Measurements from ENCODE around the gene SORCS2. TPM values are rescaled to one million over a fixed set of nuclear protein-coding genes. Genes with fewer than 3 reads are reported as not detected.

SORCS2 gene
- total RNA-seq, 1 experiment from 2014 or later, result not detected

DNA sequence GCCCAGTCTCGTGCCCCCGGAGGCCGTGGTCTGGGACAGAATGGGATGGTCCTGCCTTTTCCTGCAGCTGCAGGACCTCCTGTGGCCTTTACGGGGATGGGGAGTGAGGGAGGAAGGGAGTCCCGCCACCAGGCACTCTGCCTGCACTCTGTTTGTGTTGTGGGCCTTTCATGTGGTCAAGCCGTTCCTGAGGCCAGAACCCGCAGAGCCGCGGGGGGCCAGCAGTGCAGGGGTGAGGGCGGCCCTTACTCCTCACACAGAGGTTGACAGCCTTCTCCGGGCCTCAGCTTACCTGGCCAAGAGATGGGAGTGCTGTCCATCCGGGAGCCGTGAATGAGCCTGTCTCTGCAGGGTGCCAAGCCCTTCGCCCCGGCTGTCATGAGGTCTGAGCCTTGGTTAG lies 516.6 kb downstream of the SORCS2 start:
- CTCF ChIA-PET, result no interaction called here
- TF ChIP-seq, protein P1, sequence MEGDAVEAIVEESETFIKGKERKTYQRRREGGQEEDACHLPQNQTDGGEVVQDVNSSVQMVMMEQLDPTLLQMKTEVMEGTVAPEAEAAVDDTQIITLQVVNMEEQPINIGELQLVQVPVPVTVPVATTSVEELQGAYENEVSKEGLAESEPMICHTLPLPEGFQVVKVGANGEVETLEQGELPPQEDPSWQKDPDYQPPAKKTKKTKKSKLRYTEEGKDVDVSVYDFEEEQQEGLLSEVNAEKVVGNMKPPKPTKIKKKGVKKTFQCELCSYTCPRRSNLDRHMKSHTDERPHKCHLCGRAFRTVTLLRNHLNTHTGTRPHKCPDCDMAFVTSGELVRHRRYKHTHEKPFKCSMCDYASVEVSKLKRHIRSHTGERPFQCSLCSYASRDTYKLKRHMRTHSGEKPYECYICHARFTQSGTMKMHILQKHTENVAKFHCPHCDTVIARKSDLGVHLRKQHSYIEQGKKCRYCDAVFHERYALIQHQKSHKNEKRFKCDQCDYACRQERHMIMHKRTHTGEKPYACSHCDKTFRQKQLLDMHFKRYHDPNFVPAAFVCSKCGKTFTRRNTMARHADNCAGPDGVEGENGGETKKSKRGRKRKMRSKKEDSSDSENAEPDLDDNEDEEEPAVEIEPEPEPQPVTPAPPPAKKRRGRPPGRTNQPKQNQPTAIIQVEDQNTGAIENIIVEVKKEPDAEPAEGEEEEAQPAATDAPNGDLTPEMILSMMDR (IDR thresholded peaks at IDR 0.05; ENCODE audit: unreplicated experiment), result no peak

DNA sequence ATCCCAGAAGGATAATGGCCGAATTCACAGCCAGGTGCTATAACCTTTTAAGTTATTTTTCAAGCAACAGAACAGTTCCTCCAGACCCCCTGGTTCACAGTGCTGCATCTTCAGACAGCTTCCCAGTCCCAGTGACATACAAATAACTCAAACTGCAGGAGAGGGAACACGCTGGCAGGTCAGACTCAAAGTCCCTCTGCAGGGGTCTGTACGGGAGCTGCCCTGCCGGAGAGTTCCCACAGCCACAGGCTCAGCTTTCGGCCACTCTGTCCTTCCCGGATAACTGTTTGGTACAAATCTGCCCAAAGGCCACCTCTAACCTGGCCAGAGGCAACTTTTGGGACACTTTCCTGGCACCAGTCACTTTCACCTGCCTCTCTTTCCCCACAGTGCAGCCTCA lies 517.1 kb downstream of the SORCS2 start:
- no TSS peak for BruUV-seq (replicated peaks)
- ChIA-PET CTCF (no interaction called here), POLR2A (interaction anchor here (0.8 kb wide), 1 partner anchor 497 kb away, joined by 3 read pairs; no protein-coding TSS in a partner anchor)
- Mint-ChIP-seq H3K27me3 (ENCODE audit: insufficient read depth, unreplicated experiment) (no peaks in the 10 kb centered on the region), H3K36me3 (ENCODE audit: insufficient read depth, unreplicated experiment) (no peaks in the 10 kb centered on the region), H3K9me3 (ENCODE audit: unreplicated experiment) (no peaks in the 10 kb centered on the region), H3K27ac (ENCODE audit: low read depth, unreplicated experiment) (no peak overlapping the region), H3K4me1 (ENCODE audit: insufficient read depth, unreplicated experiment) (no peaks in the 10 kb centered on the region), H3K4me3 (ENCODE audit: unreplicated experiment) (no peak overlapping the region)
- TF ChIP-seq, protein P1 (IDR thresholded peaks at IDR 0.05; ENCODE audit: unreplicated experiment), result no peak
- DNase-seq (ENCODE audit: unreplicated experiment), result no peak
- intact Hi-C loops (cut with micrococcal nuclease), result no loop called here

More for the DNA sequence above, 516.6 kb downstream of the SORCS2 start:
- H3K27ac Mint-ChIP-seq (ENCODE audit: low read depth, unreplicated experiment), result no peak overlapping the region
- no TSS peak for BruUV-seq (replicated peaks)
- H3K36me3 Mint-ChIP-seq (ENCODE audit: insufficient read depth, unreplicated experiment), result no peaks in the 10 kb centered on the region
- no peak for DNase-seq (ENCODE audit: unreplicated experiment)
- no peaks in the 10 kb centered on the region for H3K4me1 Mint-ChIP-seq (ENCODE audit: insufficient read depth, unreplicated experiment)
- H3K9me3 Mint-ChIP-seq (ENCODE audit: unreplicated experiment), result no peaks in the 10 kb centered on the region
- H3K27me3 Mint-ChIP-seq (ENCODE audit: insufficient read depth, unreplicated experiment), result no peaks in the 10 kb centered on the region
- intact Hi-C loops (cut with micrococcal nuclease), result no loop called here
- POLR2A ChIA-PET, result interaction anchor here (0.8 kb wide), 1 partner anchor 498 kb away, joined by 3 read pairs; no protein-coding TSS in a partner anchor
- no peak overlapping the region for H3K4me3 Mint-ChIP-seq (ENCODE audit: unreplicated experiment)

DNA sequence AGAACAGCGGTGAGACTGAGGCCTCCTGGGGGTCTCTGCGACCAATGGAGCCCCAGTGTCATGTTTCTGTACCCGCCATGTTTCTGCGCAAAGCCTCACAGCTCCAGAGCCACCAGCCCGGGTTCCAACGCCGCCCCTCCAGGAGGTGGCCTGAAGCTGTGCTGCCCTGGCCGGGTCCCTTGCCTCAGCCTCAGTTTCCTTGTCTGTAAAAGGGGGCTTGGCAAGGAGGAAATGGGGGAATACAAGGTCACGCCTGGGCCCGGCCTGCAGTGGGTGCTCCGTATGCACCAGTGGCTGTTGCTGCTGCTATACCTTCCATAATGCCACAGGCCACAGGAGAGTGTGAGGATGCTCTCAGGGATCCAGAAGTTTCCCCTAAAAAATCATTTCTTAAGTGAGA lies 517.8 kb downstream of the SORCS2 start:
- no peaks in the 10 kb centered on the region for H3K27me3 Mint-ChIP-seq (ENCODE audit: insufficient read depth, unreplicated experiment)
- no peaks in the 10 kb centered on the region for H3K9me3 Mint-ChIP-seq (ENCODE audit: unreplicated experiment)
- no peaks in the 10 kb centered on the region for H3K4me1 Mint-ChIP-seq (ENCODE audit: insufficient read depth, unreplicated experiment)
- no TSS peak for BruUV-seq (replicated peaks)
- no peak overlapping the region for H3K27ac Mint-ChIP-seq (ENCODE audit: low read depth, unreplicated experiment)
- ChIA-PET CTCF (interaction anchor here (2.0 kb wide), 1 partner anchor 10 kb away, joined by 4 read pairs; no protein-coding TSS in a partner anchor), POLR2A (no interaction called here)
- TF ChIP-seq, protein P1 (IDR thresholded peaks at IDR 0.05; ENCODE audit: unreplicated experiment), result no peak
- H3K4me3 Mint-ChIP-seq (ENCODE audit: unreplicated experiment), result no peak overlapping the region
- no peak for DNase-seq (ENCODE audit: unreplicated experiment)
- no peaks in the 10 kb centered on the region for H3K36me3 Mint-ChIP-seq (ENCODE audit: insufficient read depth, unreplicated experiment)
- intact Hi-C loops (cut with micrococcal nuclease), result loop anchor here (10.0 kb wide), 1 partner anchor 385 kb away; no protein-coding TSS in a partner anchor

DNA sequence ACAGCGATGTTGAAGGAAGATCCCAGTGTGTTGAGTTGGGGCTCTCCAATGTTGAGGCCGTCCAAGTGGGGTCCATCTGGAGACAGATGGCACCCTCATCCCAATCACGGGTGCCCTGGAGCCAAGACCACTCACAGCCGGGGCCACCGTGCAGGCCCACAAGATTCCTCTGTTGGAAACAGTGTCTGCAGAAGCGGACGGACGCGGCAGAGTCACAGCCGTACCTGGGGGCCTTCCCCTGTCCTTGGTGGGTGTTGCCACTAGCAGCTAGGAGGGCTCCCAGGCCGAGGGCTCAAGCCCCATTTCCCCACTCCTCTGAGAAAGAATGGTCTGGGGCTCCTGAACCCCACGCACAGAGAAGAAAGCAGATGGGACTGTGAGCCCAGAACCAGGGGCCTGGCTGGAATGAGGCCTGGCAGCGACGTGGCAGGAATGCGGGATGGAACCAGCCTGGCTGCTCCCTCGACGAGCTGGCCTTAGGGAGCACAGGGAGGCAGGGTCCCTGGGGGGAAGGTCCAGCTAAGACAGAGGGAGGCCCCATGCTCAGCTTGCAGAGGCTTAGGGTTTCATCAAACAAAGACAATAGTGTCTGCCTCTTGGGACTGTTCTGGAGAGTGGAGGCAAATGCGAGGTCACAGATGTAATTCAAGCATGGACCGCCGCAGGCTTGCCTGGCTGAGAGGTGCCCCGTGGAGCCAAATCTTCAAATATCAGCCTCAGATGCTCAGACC lies 518.4 kb downstream of the SORCS2 start:
- ChIA-PET POLR2A (no interaction called here), CTCF (interaction anchor here (2.0 kb wide), 1 partner anchor 9 kb away, joined by 4 read pairs; no protein-coding TSS in a partner anchor)
- H3K4me1 Mint-ChIP-seq (ENCODE audit: insufficient read depth, unreplicated experiment), result no peaks in the 10 kb centered on the region
- no peaks in the 10 kb centered on the region for H3K9me3 Mint-ChIP-seq (ENCODE audit: unreplicated experiment)
- intact Hi-C loops (cut with micrococcal nuclease), result loop anchor here (10.0 kb wide), 1 partner anchor 386 kb away; no protein-coding TSS in a partner anchor
- BruUV-seq (replicated peaks), result no TSS peak
- TF ChIP-seq, protein P1 (IDR thresholded peaks at IDR 0.05; ENCODE audit: unreplicated experiment), result no peak
- H3K27me3 Mint-ChIP-seq (ENCODE audit: insufficient read depth, unreplicated experiment), result peaks cover under 1% of the 10 kb centered on the region
- H3K27ac Mint-ChIP-seq (ENCODE audit: low read depth, unreplicated experiment), result no peak overlapping the region
- H3K36me3 Mint-ChIP-seq (ENCODE audit: insufficient read depth, unreplicated experiment), result no peaks in the 10 kb centered on the region
- no peak overlapping the region for H3K4me3 Mint-ChIP-seq (ENCODE audit: unreplicated experiment)
- DNase-seq (ENCODE audit: unreplicated experiment), result no peak

Measured in MCF 10A (cell line).